ENCODE results near the gene PTPRM. TPM values are rescaled to one million over a fixed set of nuclear protein-coding genes. Genes with fewer than 3 reads are reported as not detected.

PTPRM gene
- total and polyA plus RNA-seq, 2 donors (not counting 3 experiments of a cell fraction or from before 2014, with no cell fraction given), result 37.4 to 43.7 TPM

DNA sequence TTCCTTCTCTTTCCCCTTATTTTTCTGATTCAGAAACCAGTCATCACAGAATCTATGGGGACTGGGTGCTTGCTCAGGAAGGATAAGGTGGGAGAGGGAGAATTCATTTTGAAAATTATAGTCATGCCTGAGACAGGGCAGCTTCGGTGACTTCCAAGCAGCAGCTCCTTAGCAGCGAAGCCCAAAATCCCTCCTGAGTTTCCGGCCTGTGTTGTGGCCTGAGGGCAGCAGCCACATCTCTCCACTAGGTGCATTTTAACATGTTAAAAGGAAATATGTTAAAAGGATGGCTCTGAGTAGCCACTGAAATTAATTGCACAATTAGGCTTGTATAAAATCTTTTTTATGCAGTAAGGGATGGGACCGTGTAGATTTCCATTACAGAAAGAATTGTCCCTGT lies 835.1 kb downstream of the PTPRM start:
- H3K4me2 ChIP-seq (ENCODE audit: insufficient read depth, low read length), result no peak overlapping the region
- H3K9me3 ChIP-seq (replicated peaks; ENCODE audit: control insufficient read depth, insufficient read depth, low read length), result no peaks in the 10 kb centered on the region
- no peaks in the 10 kb centered on the region for H3K36me3 ChIP-seq (ENCODE audit: control insufficient read depth in 2 of 2, extremely low read depth in 1 of 2, insufficient read depth in 2 of 2, low read length in 2 of 2)
- TF ChIP-seq GATA2 (IDR thresholded peaks at IDR 0.05; ENCODE audit: insufficient read depth, insufficient read length, low read depth, low read length), result no peak
- TF ChIP-seq, protein P1, sequence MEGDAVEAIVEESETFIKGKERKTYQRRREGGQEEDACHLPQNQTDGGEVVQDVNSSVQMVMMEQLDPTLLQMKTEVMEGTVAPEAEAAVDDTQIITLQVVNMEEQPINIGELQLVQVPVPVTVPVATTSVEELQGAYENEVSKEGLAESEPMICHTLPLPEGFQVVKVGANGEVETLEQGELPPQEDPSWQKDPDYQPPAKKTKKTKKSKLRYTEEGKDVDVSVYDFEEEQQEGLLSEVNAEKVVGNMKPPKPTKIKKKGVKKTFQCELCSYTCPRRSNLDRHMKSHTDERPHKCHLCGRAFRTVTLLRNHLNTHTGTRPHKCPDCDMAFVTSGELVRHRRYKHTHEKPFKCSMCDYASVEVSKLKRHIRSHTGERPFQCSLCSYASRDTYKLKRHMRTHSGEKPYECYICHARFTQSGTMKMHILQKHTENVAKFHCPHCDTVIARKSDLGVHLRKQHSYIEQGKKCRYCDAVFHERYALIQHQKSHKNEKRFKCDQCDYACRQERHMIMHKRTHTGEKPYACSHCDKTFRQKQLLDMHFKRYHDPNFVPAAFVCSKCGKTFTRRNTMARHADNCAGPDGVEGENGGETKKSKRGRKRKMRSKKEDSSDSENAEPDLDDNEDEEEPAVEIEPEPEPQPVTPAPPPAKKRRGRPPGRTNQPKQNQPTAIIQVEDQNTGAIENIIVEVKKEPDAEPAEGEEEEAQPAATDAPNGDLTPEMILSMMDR (IDR thresholded peaks at IDR 0.05; ENCODE audit: extremely low read depth in 1 of 2, insufficient read depth in 1 of 2, low read depth in 1 of 2, low read length in 2 of 2), result no peak
- TF ChIP-seq MYC (IDR thresholded peaks at IDR 0.05; ENCODE audit: low read depth, low read length), result no peak
- no peak for TF ChIP-seq FOS (IDR thresholded peaks at IDR 0.05; ENCODE audit: borderline replicate concordance, insufficient read depth, low read length)
- TF ChIP-seq POLR2A (IDR thresholded peaks at IDR 0.05; ENCODE audit: low read depth, low read length), result no peak
- TF ChIP-seq, protein P2, sequence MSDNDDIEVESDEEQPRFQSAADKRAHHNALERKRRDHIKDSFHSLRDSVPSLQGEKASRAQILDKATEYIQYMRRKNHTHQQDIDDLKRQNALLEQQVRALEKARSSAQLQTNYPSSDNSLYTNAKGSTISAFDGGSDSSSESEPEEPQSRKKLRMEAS (IDR thresholded peaks at IDR 0.05; ENCODE audit: insufficient read depth, insufficient read length), result no peak
- no peak for TF ChIP-seq POLR2AphosphoS5 (IDR thresholded peaks at IDR 0.05; ENCODE audit: insufficient read depth, low read depth, low read length)
- no peak for TF ChIP-seq JUN (IDR thresholded peaks at IDR 0.05; ENCODE audit: borderline replicate concordance, insufficient read depth, insufficient read length, low read depth)
- TF ChIP-seq EZH2 (IDR thresholded peaks at IDR 0.05; ENCODE audit: borderline replicate concordance, low read depth, low read length, severe bottlenecking), result no peak
- no peak overlapping the region for H3K27ac ChIP-seq (ENCODE audit: insufficient read depth, low read depth, low read length)
- H3K9me1 ChIP-seq (replicated peaks; ENCODE audit: control insufficient read depth, extremely low read depth, insufficient read depth, low read length), result no peaks in the 10 kb centered on the region
- H4K20me1 ChIP-seq (replicated peaks; ENCODE audit: control insufficient read depth, extremely low read depth, insufficient read depth, low read length), result no peaks in the 10 kb centered on the region
- DNase-seq (ENCODE audit: low read depth, low spot score) (no peak), FAIRE-seq (no peak)
- dilution Hi-C loops (cut with MboI; ENCODE audit: extremely low pct_ligation_motif_present, low sequenced_read_pairs), result no loop called here
- POLR2A ChIA-PET, result no interaction called here
- no peaks in the 10 kb centered on the region for H3K79me2 ChIP-seq (ENCODE audit: control insufficient read depth, insufficient read depth, low read length)
- no peak overlapping the region for H3K4me3 ChIP-seq (replicated peaks in 1 of 3; ENCODE audit: insufficient read depth in 1 of 3, low read depth in 1 of 3, low read length in 3 of 3)
- no TSS peak for BruUV-seq (replicated peaks)
- H3K9ac ChIP-seq (replicated peaks; ENCODE audit: extremely low read depth, insufficient read depth, low read length), result no peak overlapping the region
- no peaks in the 10 kb centered on the region for H3K27me3 ChIP-seq (ENCODE audit: control insufficient read depth in 2 of 2, insufficient read depth in 2 of 2, low read length in 2 of 2)
- no peaks in the 10 kb centered on the region for H3K4me1 ChIP-seq (ENCODE audit: control insufficient read depth, extremely low read depth, insufficient read depth, low read length)
- no peak overlapping the region for H2AFZ ChIP-seq (ENCODE audit: low read depth, low read length)
- intact Hi-C loops (cut with micrococcal nuclease), result no loop called here
- CTCF ChIA-PET, result no interaction called here

Data from endothelial cell of umbilical vein (primary cell).